NB4 (cell line): Measurements from ENCODE around the gene B4GALT1.

Experiments
- MAX ChIP-seq: IDR thresholded peaks from 2 replicates; pipeline ENCODE4 v1.6.1; 2011; ENCODE audit warnings: low read depth, low read length
- TF ChIP-seq, protein P1 (sequence below): IDR thresholded peaks from one replicate; pipeline ENCODE4 v1.5.1; 2012; ENCODE audit warnings: low read depth, low read length

GRCh38 chr9:33113799-33114547, 53.2 kb downstream of the B4GALT1 start:
- TF ChIP-seq, protein P1, sequence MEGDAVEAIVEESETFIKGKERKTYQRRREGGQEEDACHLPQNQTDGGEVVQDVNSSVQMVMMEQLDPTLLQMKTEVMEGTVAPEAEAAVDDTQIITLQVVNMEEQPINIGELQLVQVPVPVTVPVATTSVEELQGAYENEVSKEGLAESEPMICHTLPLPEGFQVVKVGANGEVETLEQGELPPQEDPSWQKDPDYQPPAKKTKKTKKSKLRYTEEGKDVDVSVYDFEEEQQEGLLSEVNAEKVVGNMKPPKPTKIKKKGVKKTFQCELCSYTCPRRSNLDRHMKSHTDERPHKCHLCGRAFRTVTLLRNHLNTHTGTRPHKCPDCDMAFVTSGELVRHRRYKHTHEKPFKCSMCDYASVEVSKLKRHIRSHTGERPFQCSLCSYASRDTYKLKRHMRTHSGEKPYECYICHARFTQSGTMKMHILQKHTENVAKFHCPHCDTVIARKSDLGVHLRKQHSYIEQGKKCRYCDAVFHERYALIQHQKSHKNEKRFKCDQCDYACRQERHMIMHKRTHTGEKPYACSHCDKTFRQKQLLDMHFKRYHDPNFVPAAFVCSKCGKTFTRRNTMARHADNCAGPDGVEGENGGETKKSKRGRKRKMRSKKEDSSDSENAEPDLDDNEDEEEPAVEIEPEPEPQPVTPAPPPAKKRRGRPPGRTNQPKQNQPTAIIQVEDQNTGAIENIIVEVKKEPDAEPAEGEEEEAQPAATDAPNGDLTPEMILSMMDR: no peak
- no peak for TF ChIP-seq MAX
